WI38 (cell line): Measurements from ENCODE around the gene FBXO8.
"Not testable (repeated sequence)": the region's sequence is repeated elsewhere in the genome, so short reads cannot be mapped to it uniquely, and the experiment has no call there.

Source experiments
- H3K4me3 ChIP-seq: 2 replicates; pipeline ENCODE4 v1.5.1; 2011; ENCODE audit warnings: low read depth, mild to moderate bottlenecking, control low read depth, low read length
- CTCF ChIP-seq: IDR thresholded peaks from 2 replicates; pipeline ENCODE4 v1.5.1; 2012; ENCODE audit warnings: low read depth, mild to moderate bottlenecking, control low read depth, low read length

The FBXO8 gene

DNA sequence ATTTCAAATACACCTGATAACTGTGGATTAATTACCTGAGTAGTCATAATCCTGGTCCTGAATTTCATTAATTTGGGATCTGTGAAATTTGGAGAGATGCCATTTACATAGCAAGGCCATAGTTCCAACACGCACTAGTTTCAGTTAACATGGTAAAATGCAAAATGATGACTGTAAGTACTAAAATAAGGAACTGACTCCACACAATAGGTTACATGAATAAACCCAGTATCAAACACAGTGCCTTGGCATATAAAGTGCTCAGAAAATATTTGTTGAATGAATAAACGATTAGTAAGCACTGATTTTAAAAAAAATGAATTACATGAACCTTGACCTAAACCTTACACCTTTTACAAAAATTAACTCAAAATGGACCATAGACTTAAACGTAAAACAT is 9.0 kb downstream of the FBXO8 start:
- no peak for TF ChIP-seq CTCF
- no peak overlapping the region for H3K4me3 ChIP-seq

GRCh38 chr4:174273930-174274329 is 9.5 kb downstream of the FBXO8 start:
- no peak overlapping the region for H3K4me3 ChIP-seq
- TF ChIP-seq CTCF = no peak

- no peak for TF ChIP-seq CTCF
- H3K4me3 ChIP-seq = no peak overlapping the region
These were observed 17.1 kb downstream of the FBXO8 start for GRCh38 chr4:174266416-174266815.

DNA sequence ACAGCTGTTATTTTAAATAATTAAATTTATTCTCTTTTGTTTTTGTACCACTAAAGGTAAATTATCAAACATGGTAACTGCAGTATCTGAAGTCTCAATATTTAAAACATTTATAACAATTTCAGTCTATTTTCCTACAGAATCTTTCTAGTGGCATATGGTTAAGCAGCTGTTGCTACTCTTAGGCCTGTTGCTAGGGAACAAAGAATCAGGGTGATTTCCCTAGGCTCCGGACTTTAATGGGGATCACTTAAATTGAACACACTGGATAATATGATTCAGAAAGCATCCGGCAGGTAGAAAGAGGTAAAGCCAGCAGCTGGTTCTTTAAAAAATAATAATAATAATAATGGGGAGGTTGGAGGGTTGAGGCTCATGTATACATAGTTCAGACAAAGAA is 17.6 kb downstream of the FBXO8 start:
- H3K4me3 ChIP-seq = no peak overlapping the region
- TF ChIP-seq CTCF = no peak

- no peak overlapping the region for H3K4me3 ChIP-seq
- no peak for TF ChIP-seq CTCF
These were observed 20.1 kb downstream of the FBXO8 start for GRCh38 chr4:174263445-174263736.

GRCh38 chr4:174262624-174263444 is 20.6 kb downstream of the FBXO8 start:
- no peak for TF ChIP-seq CTCF
- H3K4me3 ChIP-seq = no peak overlapping the region

GRCh38 chr4:174261432-174261831 is 22.0 kb downstream of the FBXO8 start:
- H3K4me3 ChIP-seq = not testable (repeated sequence)

DNA sequence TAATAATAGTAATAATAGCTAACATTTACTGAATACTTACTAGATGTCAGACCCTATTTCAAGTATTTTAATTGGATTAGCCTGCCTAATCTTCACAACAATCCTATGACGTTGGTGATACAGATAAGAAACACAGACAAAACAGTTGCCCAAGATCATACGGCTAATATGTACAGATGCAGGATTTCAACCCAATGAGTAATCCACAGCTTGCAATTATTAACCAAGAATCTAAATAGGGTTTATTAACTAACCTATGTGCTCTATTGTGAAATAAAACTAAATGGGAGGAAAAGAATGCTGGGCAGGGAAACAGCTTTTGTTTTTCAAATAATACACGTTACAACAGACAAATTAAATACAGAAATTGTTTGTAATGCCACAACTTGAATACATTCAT is 23.4 kb downstream of the FBXO8 start:
- no peak for TF ChIP-seq CTCF
- H3K4me3 ChIP-seq = no peak overlapping the region
